Activated T-cell treated with anti-CD3 and anti-CD28 coated beads for 48 hours (primary cell): ENCODE measurements around the gene MYL5.
"Not testable (repeated sequence)": the region's sequence is repeated elsewhere in the genome, so short reads cannot be mapped to it uniquely, and the experiment has no call there.

Source experiments
- DNase-seq: peaks from one replicate; pipeline ENCODE4 v3.0.0-alpha.2; 2020; ENCODE audit warnings: low read depth

Gene MYL5

GRCh38 chr4:729336-730315 is 55.3 kb downstream of the MYL5 start:
- no peak for DNase-seq

- no peak for DNase-seq
These were observed 56.2 kb downstream of the MYL5 start for GRCh38 chr4:730511-730910.

DNA sequence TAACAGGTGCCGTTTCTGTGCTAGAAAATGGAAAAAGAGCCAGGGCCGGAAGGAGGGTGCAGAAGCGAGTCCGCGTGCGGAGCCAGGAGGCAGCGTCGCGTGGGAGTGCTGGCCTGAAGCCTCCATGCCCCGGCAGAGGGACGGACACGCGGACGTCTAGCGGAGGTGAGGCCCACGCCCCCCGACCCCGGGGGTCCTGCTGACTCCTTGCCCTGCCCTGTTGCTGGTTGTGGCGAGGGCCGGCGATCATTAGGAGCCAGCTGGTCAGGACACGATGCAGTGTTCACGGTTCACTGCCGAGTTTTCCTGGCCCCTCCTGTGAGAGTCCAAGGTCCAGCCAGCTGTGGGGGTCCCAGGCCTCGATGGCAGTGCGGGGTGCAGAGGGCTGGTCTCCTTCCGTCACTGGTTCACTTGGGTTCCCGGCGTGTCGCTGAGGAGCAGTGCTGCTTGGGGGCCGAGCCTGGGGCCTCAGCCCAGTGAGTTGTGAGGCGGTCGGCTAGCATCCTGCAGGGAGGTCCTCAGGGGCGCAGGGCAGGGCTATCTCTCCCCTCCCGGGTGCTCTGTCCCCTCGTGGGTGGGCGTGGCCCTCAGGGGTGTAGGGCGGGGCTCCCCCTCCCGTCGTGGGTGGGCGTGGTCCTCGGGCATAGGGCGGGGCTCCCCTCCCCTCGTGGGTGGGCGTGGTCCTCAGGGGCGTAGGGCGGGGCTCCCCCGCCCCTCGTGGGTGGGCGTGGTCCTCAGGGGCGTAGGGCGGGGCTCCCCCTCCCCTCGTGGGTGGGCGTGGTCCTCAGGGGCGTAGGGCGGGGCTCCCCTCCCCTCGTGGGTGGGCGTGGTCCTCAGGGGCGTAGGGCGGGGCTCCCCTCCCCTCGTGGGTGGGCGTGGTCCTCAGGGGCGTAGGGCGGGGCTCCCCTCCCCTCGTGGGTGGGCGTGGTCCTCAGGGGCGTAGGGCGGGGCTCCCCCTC is 56.9 kb downstream of the MYL5 start:
- not testable (repeated sequence) for DNase-seq
